HepG2 (cell line): ENCODE data around the gene RTP1. TPM values are rescaled to one million over a fixed set of nuclear protein-coding genes. Genes with fewer than 3 reads are reported as not detected.
A peak's percentile ranks its signal among the peaks of the same experiment; 100 is the strongest.

Source experiments
- ATAC-seq: fragments of 200-7000 bp; cut with Tn5 transposase; 3 replicates; pipeline ENCODE4 v1.9.1; 2020; ENCODE audit warnings: mild to moderate bottlenecking, moderate library complexity
- BruUV-seq: library from RNA; stranded (reverse); fragments of 400-500 nt; replicated peaks from 2 replicates; lab custom pipeline; 2021; lab: Mats Ljungman, UMichigan
- CTCF ChIA-PET: fragments of 300-600 bp; formaldehyde crosslinking; extraction: SDS; loops from one replicate; lab custom pipeline; 2021; ENCODE audit warnings: low total read pairs, inconsistent platforms, low intra/inter-chr PET ratio; lab: Yijun Ruan, JAX
- POLR2A ChIA-PET: fragments of 350-600 bp; sonication (Branson Sonifier 250); formaldehyde crosslinking; loops from one replicate; lab custom pipeline; 2020; ENCODE audit warnings: antibody characterized with exemption, inconsistent platforms; lab: Yijun Ruan, JAX
- DNase-seq: peaks from one replicate; pipeline ENCODE4 v3.0.0-alpha.2; 2015; ENCODE audit warnings: low spot score
- FAIRE-seq: peaks from 3 replicates; lab custom pipeline; 2011; peaks lifted over from hg19 to GRCh38; lab: Jason Lieb, UNC
- H2AFZ ChIP-seq: one replicate; pipeline ENCODE4 v1.6.1; 2011; ENCODE audit warnings: low read length, inconsistent platforms
- H3K27ac ChIP-seq: fragments of 300-600 bp; 3 replicates; pipeline ENCODE4 v1.8.0; 2011; ENCODE audit warnings: mixed run types, mild to moderate bottlenecking, mixed read lengths, low read length, inconsistent platforms; ENCODE audit not compliant: insufficient read depth; ENCODE audit errors: extremely low read length
- H3K27me3 ChIP-seq, 2 experiments: fragments of 200-600 bp in 1 of 2; 2 replicates in 1 of 2; 3 replicates in 1 of 2; pipeline versions ENCODE4 v1.6.0 to v1.8.0; 2011; ENCODE audit warnings: low read length in 2 of 2, mild to moderate bottlenecking in 2 of 2, moderate library complexity in 2 of 2, inconsistent platforms in 1 of 2; ENCODE audit not compliant: insufficient read depth in 2 of 2, control insufficient read depth in 1 of 2
- H3K36me3 ChIP-seq, 2 experiments: fragments of 200-600 bp in 1 of 2; replicated peaks in 1 of 2; 2 replicates in 1 of 2; 3 replicates in 1 of 2; pipeline versions ENCODE4 v1.5.1 to v1.8.0; 2011; ENCODE audit warnings: low read length in 2 of 2, inconsistent platforms in 1 of 2; ENCODE audit not compliant: insufficient read depth in 2 of 2, control insufficient read depth in 1 of 2
- H3K4me1 ChIP-seq: 2 replicates; pipeline ENCODE4 v1.5.1; 2012; ENCODE audit warnings: low read length, inconsistent platforms; ENCODE audit not compliant: insufficient read depth
- H3K4me2 ChIP-seq: 2 replicates; pipeline ENCODE4 v1.6.0; 2011; ENCODE audit warnings: low read depth, low read length, inconsistent platforms
- H3K4me3 ChIP-seq, 3 experiments: fragments of 200-600 bp in 1 of 3; sonication (generic), shearing (Covaris generic) in 1 of 3; replicated peaks in 1 of 3; 2 replicates each; pipeline ENCODE4 v1.5.1; 2011 to 2016; ENCODE audit warnings: low read length in 3 of 3, inconsistent platforms in 2 of 3, low read depth in 2 of 3, mild to moderate bottlenecking in 2 of 3, control low read depth in 1 of 3, mixed read lengths in 1 of 3; ENCODE audit not compliant: insufficient read depth in 1 of 3
- H3K79me2 ChIP-seq: one replicate; pipeline ENCODE4 v1.6.1; 2011; ENCODE audit warnings: low read length, inconsistent platforms; ENCODE audit not compliant: insufficient read depth
- H3K9ac ChIP-seq: 2 replicates; pipeline ENCODE4 v1.6.0; 2011; ENCODE audit warnings: mild to moderate bottlenecking, low read depth, low read length, inconsistent platforms; ENCODE audit not compliant: insufficient read depth
- H3K9me3 ChIP-seq: 2 replicates; pipeline ENCODE4 v1.5.1; 2012; ENCODE audit warnings: mild to moderate bottlenecking, low read length
- H4K20me1 ChIP-seq: 2 replicates; pipeline ENCODE4 v1.6.0; 2011; ENCODE audit warnings: inconsistent platforms, mild to moderate bottlenecking, low read length, moderate library complexity; ENCODE audit not compliant: insufficient read depth
- FOXM1 ChIP-seq: sonication (generic); formaldehyde crosslinking; IDR thresholded peaks from 2 replicates; pipeline ENCODE4 v1.5.0; 2020; ENCODE audit warnings: missing genetic modification reagents
- IRX3 ChIP-seq: sonication (generic); formaldehyde crosslinking; IDR thresholded peaks from 2 replicates; pipeline ENCODE4 v1.8.1; 2023; ENCODE audit warnings: mild to moderate bottlenecking, low read depth, missing genetic modification reagents, borderline replicate concordance
- RAD21 ChIP-seq: fragments of 450-650 bp; formaldehyde crosslinking; IDR thresholded peaks from 2 replicates; pipeline ENCODE4 v1.5.0; 2020; ENCODE audit warnings: mild to moderate bottlenecking
- RXRB ChIP-seq: IDR thresholded peaks from 2 replicates; pipeline ENCODE4 v1.6.1; 2016; ENCODE audit warnings: borderline replicate concordance, missing genetic modification reagents, missing compliant biosample characterization
- SMARCE1 ChIP-seq: fragments of 450-650 bp; IDR thresholded peaks from 2 replicates; pipeline ENCODE4 v1.6.1; 2017; ENCODE audit warnings: borderline replicate concordance
- SMC3 ChIP-seq: IDR thresholded peaks from 2 replicates; pipeline ENCODE4 v1.6.1; 2011; ENCODE audit warnings: low read length, improper control_type of control experiment
- SNAI1 ChIP-seq: sonication (generic); formaldehyde crosslinking; IDR thresholded peaks from 2 replicates; pipeline ENCODE4 v1.5.0; 2020; ENCODE audit warnings: mild to moderate bottlenecking, missing genetic modification reagents, borderline replicate concordance
- SRSF1 ChIP-seq: fragments of 200-400 bp; formaldehyde crosslinking; optimal IDR thresholded peaks from 2 replicates; pipeline ENCODE3; 2017; ENCODE audit warnings: mild to moderate bottlenecking, low read depth, low read length, moderate library complexity
- STAG1 ChIP-seq: sonication (generic); formaldehyde crosslinking; IDR thresholded peaks from 2 replicates; pipeline ENCODE4 v1.4.0; 2020; ENCODE audit warnings: missing genetic modification reagents
- TAF15 ChIP-seq: fragments of 200-400 bp; formaldehyde crosslinking; IDR thresholded peaks from one replicate; pipeline ENCODE4 v1.6.1; 2018; ENCODE audit warnings: mild to moderate bottlenecking, low read depth, low read length; ENCODE audit not compliant: poor library complexity, severe bottlenecking
- ZNF296 ChIP-seq: sonication (generic); formaldehyde crosslinking; conservative IDR thresholded peaks from 2 replicates; pipeline ENCODE4 v1.5.0; 2020; ENCODE audit warnings: mild to moderate bottlenecking, missing genetic modification reagents
- ZNF350 ChIP-seq: sonication (generic); formaldehyde crosslinking; IDR thresholded peaks from 2 replicates; pipeline ENCODE4 v1.4.0; 2020; ENCODE audit warnings: mild to moderate bottlenecking, low read depth, missing genetic modification reagents, borderline replicate concordance
- ZNF749 ChIP-seq: sonication (generic); formaldehyde crosslinking; IDR thresholded peaks from 2 replicates; pipeline ENCODE4 v1.8.0; 2022; ENCODE audit warnings: mild to moderate bottlenecking, missing genetic modification reagents, moderate library complexity, borderline replicate concordance
- WGBS: methylation state at CpG from one replicate; pipeline ENCODE4 v1.1.6; 2017; ENCODE audit warnings: low lambda C conversion rate; 5-methylcytosine and 5-hydroxymethylcytosine counted together
- in situ Hi-C: cut with HindIII; loops from 2 replicates; pipeline ENCODE4 v1.10.0; 2017; ENCODE audit warnings: low pct_unique_long_range_greater_than_20kb; ENCODE audit not compliant: extremely low pct_ligation_motif_present
- intact Hi-C: fragments of 100-400 bp; cut with micrococcal nuclease; formaldehyde crosslinking; loops from one replicate; pipeline ENCODE4 v1.10.0; 2022; ENCODE audit not compliant: unreplicated experiment
- polyA plus RNA-seq, 8 experiments: library from polyadenylated mRNA; depleted of rRNA in 3 of 8; stranded (reverse) in 7 of 8; unstranded in 1 of 8; fragments of >200 nt; fragmentation: Illumina TruSeq in 4 of 8; extraction: Trizol in 4 of 8; gene quantifications; 2 replicates each; pipeline versions ENCODE4 v1.2.1 to v1.2.3, GENCODE V29; 2011 to 2016; ENCODE audit warnings: low read depth in 4 of 8, missing spikeins in 1 of 8, mixed read lengths in 1 of 8; ENCODE audit not compliant: insufficient read depth in 1 of 8
- total RNA-seq, 5 experiments: library from RNA; depleted of rRNA; stranded (reverse); fragments of >200 nt; fragmentation: Illumina TruSeq; extraction: Trizol; gene quantifications; 2 replicates each; pipeline ENCODE4 v1.2.3, GENCODE V29; 2016; ENCODE audit warnings: low read depth in 1 of 5
- TF ChIP-seq, protein P1 (sequence below), 2 experiments: sonication (generic) in 1 of 2; formaldehyde crosslinking in 1 of 2; IDR thresholded peaks; 2 replicates each; pipeline versions ENCODE4 v1.6.1 to v1.9.0; 2014 to 2022; ENCODE audit warnings: antibody characterized with exemption in 1 of 2, borderline replicate concordance in 1 of 2, inconsistent platforms in 1 of 2, low read depth in 1 of 2, missing genetic modification reagents in 1 of 2
- TF ChIP-seq, protein P2 (sequence below): sonication (generic); formaldehyde crosslinking; IDR thresholded peaks from 2 replicates; pipeline ENCODE4 v1.5.1; 2020; ENCODE audit warnings: missing genetic modification reagents, mild to moderate bottlenecking, borderline replicate concordance

The RTP1 gene
- total and polyA plus RNA-seq, 2 of the 13 experiments (the other 11 are each of a cell fraction or from before 2014, with no cell fraction given), result not detected

DNA sequence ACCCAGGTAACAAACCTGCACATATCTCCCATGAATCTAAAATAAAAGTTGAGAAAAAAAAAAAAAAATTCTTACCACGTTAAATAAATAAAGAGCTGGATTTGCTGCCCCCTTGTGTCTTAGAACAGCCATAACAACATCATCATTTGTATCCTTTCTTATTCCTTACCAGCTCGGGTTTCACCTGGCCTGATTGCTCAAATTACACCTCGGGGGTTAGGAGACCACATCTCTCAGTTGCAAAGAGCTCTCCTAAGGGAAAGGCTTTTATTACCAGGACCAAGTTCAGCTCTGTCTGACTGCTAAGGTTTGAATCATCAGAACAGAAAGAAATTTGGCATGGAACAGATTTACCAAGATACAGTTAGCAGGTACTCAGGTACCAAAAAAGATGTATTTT lies 32.1 kb upstream of the RTP1 start:
- no peaks in the 10 kb centered on the region for H3K36me3 ChIP-seq
- FAIRE-seq (peak; percentile 83), DNase-seq (peak; percentile 58), ATAC-seq (peak; percentile 78)
- BruUV-seq, result no TSS peak
- H3K79me2 ChIP-seq, result no peaks in the 10 kb centered on the region
- in situ Hi-C loops, result no loop called here
- no peak overlapping the region for H2AFZ ChIP-seq
- no peaks in the 10 kb centered on the region; a peak in 1 of 5 replicates for H3K27me3 ChIP-seq
- intact Hi-C loops, result loop anchor here (1.0 kb wide), 2 partner anchors 52 to 316 kb away; no protein-coding TSS in a partner anchor
- no peaks in the 10 kb centered on the region for H3K4me1 ChIP-seq
- 0% methylated on average over 3 of the region's 3 CpGs for WGBS
- ChIA-PET CTCF (interaction anchor here (1.6 to 2.5 kb wide), 2 partner anchors 52 to 316 kb away, joined by 11 to 13 read pairs; no protein-coding TSS in a partner anchor), POLR2A (interaction anchor here (0.6 to 1.0 kb wide), 3 partner anchors 9 to 338 kb away, joined by 3 to 4 read pairs (median 3); no protein-coding TSS in a partner anchor)
- no peak overlapping the region for H3K27ac ChIP-seq
- no peak overlapping the region for H3K4me3 ChIP-seq
- H4K20me1 ChIP-seq, result no peaks in the 10 kb centered on the region
- no peak overlapping the region for H3K9ac ChIP-seq
- H3K9me3 ChIP-seq, result no peaks in the 10 kb centered on the region; the same call in 1 of the 2 replicates
- H3K4me2 ChIP-seq, result no peak overlapping the region
- TF ChIP-seq SNAI1 (CRISPR knock-in tag) (no peak), STAG1 (CRISPR knock-in tag) (peak; percentile 67), TAF15 (no peak), FOXM1 (CRISPR knock-in tag) (no peak), ZNF749 (CRISPR knock-in tag) (no peak), SMC3 (peak; percentile 74), RXRB (CRISPR knock-in tag) (no peak), IRX3 (CRISPR knock-in tag) (no peak), ZNF350 (CRISPR knock-in tag) (no peak), SMARCE1 (no peak), RAD21 (CRISPR knock-in tag) (0 out of 2 replicates have a peak, but pooled peaks have one; percentile 39), SRSF1 (no peak), ZNF296 (CRISPR knock-in tag) (no peak)
- TF ChIP-seq, protein P1, sequence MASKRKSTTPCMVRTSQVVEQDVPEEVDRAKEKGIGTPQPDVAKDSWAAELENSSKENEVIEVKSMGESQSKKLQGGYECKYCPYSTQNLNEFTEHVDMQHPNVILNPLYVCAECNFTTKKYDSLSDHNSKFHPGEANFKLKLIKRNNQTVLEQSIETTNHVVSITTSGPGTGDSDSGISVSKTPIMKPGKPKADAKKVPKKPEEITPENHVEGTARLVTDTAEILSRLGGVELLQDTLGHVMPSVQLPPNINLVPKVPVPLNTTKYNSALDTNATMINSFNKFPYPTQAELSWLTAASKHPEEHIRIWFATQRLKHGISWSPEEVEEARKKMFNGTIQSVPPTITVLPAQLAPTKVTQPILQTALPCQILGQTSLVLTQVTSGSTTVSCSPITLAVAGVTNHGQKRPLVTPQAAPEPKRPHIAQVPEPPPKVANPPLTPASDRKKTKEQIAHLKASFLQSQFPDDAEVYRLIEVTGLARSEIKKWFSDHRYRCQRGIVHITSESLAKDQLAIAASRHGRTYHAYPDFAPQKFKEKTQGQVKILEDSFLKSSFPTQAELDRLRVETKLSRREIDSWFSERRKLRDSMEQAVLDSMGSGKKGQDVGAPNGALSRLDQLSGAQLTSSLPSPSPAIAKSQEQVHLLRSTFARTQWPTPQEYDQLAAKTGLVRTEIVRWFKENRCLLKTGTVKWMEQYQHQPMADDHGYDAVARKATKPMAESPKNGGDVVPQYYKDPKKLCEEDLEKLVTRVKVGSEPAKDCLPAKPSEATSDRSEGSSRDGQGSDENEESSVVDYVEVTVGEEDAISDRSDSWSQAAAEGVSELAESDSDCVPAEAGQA (IDR thresholded peaks at IDR 0.05; ENCODE audit: low read depth), result no peak
- TF ChIP-seq, protein P1 (CRISPR knock-in tag; IDR thresholded peaks at IDR 0.05; ENCODE audit: borderline replicate concordance), result no peak
- TF ChIP-seq, protein P2, sequence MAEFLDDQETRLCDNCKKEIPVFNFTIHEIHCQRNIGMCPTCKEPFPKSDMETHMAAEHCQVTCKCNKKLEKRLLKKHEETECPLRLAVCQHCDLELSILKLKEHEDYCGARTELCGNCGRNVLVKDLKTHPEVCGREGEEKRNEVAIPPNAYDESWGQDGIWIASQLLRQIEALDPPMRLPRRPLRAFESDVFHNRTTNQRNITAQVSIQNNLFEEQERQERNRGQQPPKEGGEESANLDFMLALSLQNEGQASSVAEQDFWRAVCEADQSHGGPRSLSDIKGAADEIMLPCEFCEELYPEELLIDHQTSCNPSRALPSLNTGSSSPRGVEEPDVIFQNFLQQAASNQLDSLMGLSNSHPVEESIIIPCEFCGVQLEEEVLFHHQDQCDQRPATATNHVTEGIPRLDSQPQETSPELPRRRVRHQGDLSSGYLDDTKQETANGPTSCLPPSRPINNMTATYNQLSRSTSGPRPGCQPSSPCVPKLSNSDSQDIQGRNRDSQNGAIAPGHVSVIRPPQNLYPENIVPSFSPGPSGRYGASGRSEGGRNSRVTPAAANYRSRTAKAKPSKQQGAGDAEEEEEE (CRISPR knock-in tag), result no peak
